ENCODE measurements around the gene S100A13. TPM values are rescaled to one million over a fixed set of nuclear protein-coding genes. Genes with fewer than 3 reads are reported as not detected.

S100A13 gene
- total RNA-seq, 2 donors from 2014 or later, result 64.2 to 82.9 TPM

- no peak for DNase-seq (ENCODE audit: low spot score)
- peaks cover 0 to 10% of the 10 kb centered on the region in 2 donors for H3K4me1 ChIP-seq (ENCODE audit: control insufficient read depth in 1 of 2, low read depth in 2 of 2)
- H3K27ac ChIP-seq, result peak overlapping the region; percentile 46 to 97
Observed at GRCh38 chr1:153659656-153660055, 32.4 kb upstream of the S100A13 start.

GRCh38 chr1:153659175-153659534 lies 31.9 kb upstream of the S100A13 start:
- H3K27ac ChIP-seq, result peak overlapping the region; percentile 88 to 97
- H3K4me3 ChIP-seq, result peak overlapping the region; percentile 98
- TF ChIP-seq CTCF (IDR thresholded peaks at IDR 0.05), result no peak
- H3K36me3 ChIP-seq, result peaks cover 30% of the 10 kb centered on the region
- H3K4me1 ChIP-seq (ENCODE audit: control insufficient read depth in 1 of 2, low read depth in 2 of 2), result peaks cover 0 to 10% of the 10 kb centered on the region in 2 donors
- no peak for DNase-seq (ENCODE audit: low spot score)
- no peaks in the 10 kb centered on the region for H3K27me3 ChIP-seq (replicated peaks; ENCODE audit: insufficient read depth)
- H3K9me3 ChIP-seq, result no peaks in the 10 kb centered on the region
- ATAC-seq (ENCODE audit: insufficient number of reproducible peaks, low FRiP score, low read depth), result no peak

More at GRCh38 chr1:153659656-153660055, 32.4 kb upstream of the S100A13 start:
- Histone ChIP-seq H3K4me3 (peak overlapping the region; percentile 98), H3K36me3 (peaks cover 35% of the 10 kb centered on the region), H3K9me3 (no peaks in the 10 kb centered on the region), H3K27me3 (replicated peaks; ENCODE audit: insufficient read depth) (no peaks in the 10 kb centered on the region)
- no peak for ATAC-seq (ENCODE audit: insufficient number of reproducible peaks, low FRiP score, low read depth)
- TF ChIP-seq CTCF (IDR thresholded peaks at IDR 0.05), result no peak

GRCh38 chr1:153658400-153659174 lies 31.3 kb upstream of the S100A13 start, which contains the start of gene SNAPIN:
SNAPIN (plus strand) TSS chr1:153658703; CDS start chr1:153658744, 41 bp downstream.
- peaks cover 0 to 10% of the 10 kb centered on the region in 2 donors for H3K4me1 ChIP-seq (ENCODE audit: control insufficient read depth in 1 of 2, low read depth in 2 of 2)
- H3K27ac ChIP-seq, result peak within 1 kb of the TSS; percentile 88 to 97
- DNase-seq (ENCODE audit: low spot score) (peak; percentile 84), ATAC-seq (ENCODE audit: insufficient number of reproducible peaks, low FRiP score, low read depth) (peak; percentile 89)
- H3K9me3 ChIP-seq, result no peaks in the 10 kb centered on the region
- no peaks in the 10 kb centered on the region for H3K27me3 ChIP-seq (replicated peaks; ENCODE audit: insufficient read depth)
- no peak for TF ChIP-seq CTCF (IDR thresholded peaks at IDR 0.05)
- peaks cover 25% of the 10 kb centered on the region for H3K36me3 ChIP-seq
- peak within 1 kb of the TSS; percentile 98 for H3K4me3 ChIP-seq

DNA sequence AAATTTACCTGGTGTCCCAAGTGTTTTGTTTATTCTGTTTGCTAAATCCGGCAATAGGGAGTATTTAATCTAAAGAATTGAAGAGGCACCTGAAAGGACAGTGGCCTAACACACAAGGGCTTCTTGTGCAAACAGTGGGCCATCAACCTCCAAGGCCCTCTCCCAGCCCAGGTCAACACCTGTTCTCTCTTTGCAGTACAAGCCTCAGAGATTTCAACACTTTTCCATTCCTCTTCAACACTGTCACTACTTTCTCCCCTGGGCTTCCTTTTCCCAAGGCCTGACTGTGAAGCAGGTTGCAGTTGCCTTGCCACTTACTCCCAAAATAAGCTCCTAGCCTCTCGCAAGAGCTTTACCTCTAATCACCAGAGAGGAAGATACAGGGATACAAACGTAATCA lies 28.0 kb upstream of the S100A13 start:
- no peak overlapping the region for H3K4me3 ChIP-seq
- H3K27me3 ChIP-seq (replicated peaks; ENCODE audit: insufficient read depth), result no peaks in the 10 kb centered on the region
- H3K27ac ChIP-seq, result no peak overlapping the region
- no peak for DNase-seq (ENCODE audit: low spot score)
- H3K4me1 ChIP-seq (ENCODE audit: control insufficient read depth in 1 of 2, low read depth in 2 of 2), result peaks cover 0 to 10% of the 10 kb centered on the region in 2 donors
- TF ChIP-seq CTCF (IDR thresholded peaks at IDR 0.05), result no peak
- no peaks in the 10 kb centered on the region for H3K9me3 ChIP-seq
- no peak for ATAC-seq (ENCODE audit: insufficient number of reproducible peaks, low FRiP score, low read depth)
- H3K36me3 ChIP-seq, result no peaks in the 10 kb centered on the region

DNA sequence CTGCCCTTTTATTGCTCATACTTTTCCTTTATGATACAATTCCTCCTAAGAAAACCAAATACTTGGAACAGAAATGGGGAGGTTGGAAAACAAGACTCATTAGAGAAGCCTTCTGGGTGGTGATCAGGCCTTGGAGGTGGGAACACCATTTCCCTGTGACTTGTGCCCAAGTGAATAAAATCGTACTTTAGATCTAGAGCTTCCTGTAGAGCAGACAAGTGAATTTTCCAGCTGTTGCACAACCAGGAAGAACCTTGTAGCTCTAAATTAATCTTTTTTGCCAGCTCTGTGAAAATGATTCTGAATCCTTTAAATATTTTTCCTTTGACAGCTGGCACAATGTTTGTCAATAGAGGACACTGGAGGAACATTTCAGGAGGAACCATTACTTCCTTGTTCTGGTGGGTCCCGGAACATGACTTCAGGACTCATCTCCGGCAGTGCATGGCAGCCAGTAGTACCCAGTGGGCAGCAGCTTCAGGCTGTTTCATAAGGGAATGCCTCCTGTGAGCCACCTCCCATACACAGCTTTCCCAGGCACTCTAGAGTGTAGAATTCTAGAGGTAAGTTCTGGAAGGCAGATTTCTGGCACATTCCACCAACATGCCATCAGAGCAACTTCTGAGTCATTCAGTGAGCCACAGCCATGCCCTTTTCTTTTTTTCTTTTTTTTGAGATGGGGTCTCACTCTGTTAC lies 25.6 kb upstream of the S100A13 start:
- Histone ChIP-seq H3K9me3 (no peaks in the 10 kb centered on the region), H3K27ac (peak overlapping the region; percentile 26 to 38), H3K36me3 (no peaks in the 10 kb centered on the region), H3K27me3 (replicated peaks; ENCODE audit: insufficient read depth) (no peaks in the 10 kb centered on the region), H3K4me3 (no peak overlapping the region), H3K4me1 (ENCODE audit: control insufficient read depth in 1 of 2, low read depth in 2 of 2) (peaks cover 10 to 13% of the 10 kb centered on the region in 2 donors)
- ATAC-seq (ENCODE audit: insufficient number of reproducible peaks, low FRiP score, low read depth) (no peak), DNase-seq (ENCODE audit: low spot score) (no peak)
- TF ChIP-seq CTCF (IDR thresholded peaks at IDR 0.05), result no peak
